HepG2 (cell line): ENCODE measurements around the gene POLN. TPM values are rescaled to one million over a fixed set of nuclear protein-coding genes. Genes with fewer than 3 reads are reported as not detected.

Experiments used
- ATAC-seq: fragments of 200-7000 bp; cut with Tn5 transposase; 3 replicates; pipeline ENCODE4 v1.9.1; 2020; ENCODE audit warnings: mild to moderate bottlenecking, moderate library complexity
- BruUV-seq: library from RNA; stranded (reverse); fragments of 400-500 nt; replicated peaks from 2 replicates; lab custom pipeline; 2021; lab: Mats Ljungman, UMichigan
- CTCF ChIA-PET: fragments of 300-600 bp; formaldehyde crosslinking; extraction: SDS; loops from one replicate; lab custom pipeline; 2021; ENCODE audit warnings: low total read pairs, inconsistent platforms, low intra/inter-chr PET ratio; lab: Yijun Ruan, JAX
- POLR2A ChIA-PET: fragments of 350-600 bp; sonication (Branson Sonifier 250); formaldehyde crosslinking; loops from one replicate; lab custom pipeline; 2020; ENCODE audit warnings: antibody characterized with exemption, inconsistent platforms; lab: Yijun Ruan, JAX
- DNase-seq: peaks from one replicate; pipeline ENCODE4 v3.0.0-alpha.2; 2015; ENCODE audit warnings: low spot score
- FAIRE-seq: peaks from 3 replicates; lab custom pipeline; 2011; peaks lifted over from hg19 to GRCh38; lab: Jason Lieb, UNC
- H2AFZ ChIP-seq: one replicate; pipeline ENCODE4 v1.6.1; 2011; ENCODE audit warnings: low read length, inconsistent platforms
- H3K27ac ChIP-seq: fragments of 300-600 bp; 3 replicates; pipeline ENCODE4 v1.8.0; 2011; ENCODE audit warnings: mixed run types, mild to moderate bottlenecking, mixed read lengths, low read length, inconsistent platforms; ENCODE audit not compliant: insufficient read depth; ENCODE audit errors: extremely low read length
- H3K27me3 ChIP-seq, 2 experiments: fragments of 200-600 bp in 1 of 2; 2 replicates in 1 of 2; 3 replicates in 1 of 2; pipeline versions ENCODE4 v1.6.0 to v1.8.0; 2011; ENCODE audit warnings: low read length in 2 of 2, mild to moderate bottlenecking in 2 of 2, moderate library complexity in 2 of 2, inconsistent platforms in 1 of 2; ENCODE audit not compliant: insufficient read depth in 2 of 2, control insufficient read depth in 1 of 2
- H3K36me3 ChIP-seq, 2 experiments: fragments of 200-600 bp in 1 of 2; replicated peaks in 1 of 2; 2 replicates in 1 of 2; 3 replicates in 1 of 2; pipeline versions ENCODE4 v1.5.1 to v1.8.0; 2011; ENCODE audit warnings: low read length in 2 of 2, inconsistent platforms in 1 of 2; ENCODE audit not compliant: insufficient read depth in 2 of 2, control insufficient read depth in 1 of 2
- H3K4me1 ChIP-seq: 2 replicates; pipeline ENCODE4 v1.5.1; 2012; ENCODE audit warnings: low read length, inconsistent platforms; ENCODE audit not compliant: insufficient read depth
- H3K4me2 ChIP-seq: 2 replicates; pipeline ENCODE4 v1.6.0; 2011; ENCODE audit warnings: low read depth, low read length, inconsistent platforms
- H3K4me3 ChIP-seq, 3 experiments: fragments of 200-600 bp in 1 of 3; sonication (generic), shearing (Covaris generic) in 1 of 3; replicated peaks in 1 of 3; 2 replicates each; pipeline ENCODE4 v1.5.1; 2011 to 2016; ENCODE audit warnings: low read length in 3 of 3, inconsistent platforms in 2 of 3, low read depth in 2 of 3, mild to moderate bottlenecking in 2 of 3, control low read depth in 1 of 3, mixed read lengths in 1 of 3; ENCODE audit not compliant: insufficient read depth in 1 of 3
- H3K79me2 ChIP-seq: one replicate; pipeline ENCODE4 v1.6.1; 2011; ENCODE audit warnings: low read length, inconsistent platforms; ENCODE audit not compliant: insufficient read depth
- H3K9ac ChIP-seq: 2 replicates; pipeline ENCODE4 v1.6.0; 2011; ENCODE audit warnings: mild to moderate bottlenecking, low read depth, low read length, inconsistent platforms; ENCODE audit not compliant: insufficient read depth
- H3K9me3 ChIP-seq: 2 replicates; pipeline ENCODE4 v1.5.1; 2012; ENCODE audit warnings: mild to moderate bottlenecking, low read length
- H4K20me1 ChIP-seq: 2 replicates; pipeline ENCODE4 v1.6.0; 2011; ENCODE audit warnings: inconsistent platforms, mild to moderate bottlenecking, low read length, moderate library complexity; ENCODE audit not compliant: insufficient read depth
- AGO1 ChIP-seq: fragments of 200-400 bp; formaldehyde crosslinking; IDR thresholded peaks from 2 replicates; pipeline ENCODE4 v1.6.1; 2017; ENCODE audit warnings: mild to moderate bottlenecking, low read depth, low read length, moderate library complexity; ENCODE audit not compliant: poor library complexity, severe bottlenecking
- CC2D1A ChIP-seq: sonication (generic); formaldehyde crosslinking; IDR thresholded peaks from 2 replicates; pipeline ENCODE4 v1.8.1; 2023; ENCODE audit warnings: mild to moderate bottlenecking, missing genetic modification reagents
- DMTF1 ChIP-seq: sonication (generic); formaldehyde crosslinking; IDR thresholded peaks from 2 replicates; pipeline ENCODE4 v1.4.0; 2020; ENCODE audit warnings: mild to moderate bottlenecking, missing genetic modification reagents
- SKI ChIP-seq: fragments of 450-650 bp; IDR thresholded peaks from one replicate; pipeline ENCODE4 v1.6.1; 2018; ENCODE audit warnings: mild to moderate bottlenecking; ENCODE audit not compliant: partially characterized antibody
- SRSF9 ChIP-seq: fragments of 200-400 bp; formaldehyde crosslinking; IDR thresholded peaks from 2 replicates; pipeline ENCODE4 v1.6.1; 2018; ENCODE audit warnings: borderline replicate concordance, mild to moderate bottlenecking, low read depth, low read length; ENCODE audit not compliant: insufficient read depth, poor library complexity, severe bottlenecking
- ZFP82 ChIP-seq: sonication (generic); formaldehyde crosslinking; IDR thresholded peaks from 2 replicates; pipeline ENCODE4 v1.5.1; 2020; ENCODE audit warnings: mild to moderate bottlenecking, missing genetic modification reagents, borderline replicate concordance
- ZNF124 ChIP-seq: sonication (generic); formaldehyde crosslinking; IDR thresholded peaks from 2 replicates; pipeline ENCODE4 v1.4.0; 2020; ENCODE audit warnings: missing genetic modification reagents
- ZNF136 ChIP-seq: sonication (generic); formaldehyde crosslinking; IDR thresholded peaks from 2 replicates; pipeline ENCODE4 v1.8.1; 2022; ENCODE audit warnings: low read depth, mild to moderate bottlenecking, moderate library complexity, missing genetic modification reagents
- ZNF264 ChIP-seq: sonication (generic); formaldehyde crosslinking; IDR thresholded peaks from 2 replicates; pipeline ENCODE4 v1.4.0; 2020; ENCODE audit warnings: missing genetic modification reagents
- ZNF296 ChIP-seq: sonication (generic); formaldehyde crosslinking; conservative IDR thresholded peaks from 2 replicates; pipeline ENCODE4 v1.5.0; 2020; ENCODE audit warnings: mild to moderate bottlenecking, missing genetic modification reagents
- ZNF318 ChIP-seq: sonication (generic); formaldehyde crosslinking; IDR thresholded peaks from 2 replicates; pipeline ENCODE4 v1.4.0; 2020; ENCODE audit warnings: mild to moderate bottlenecking, missing genetic modification reagents
- ZNF740 ChIP-seq: sonication (generic); formaldehyde crosslinking; IDR thresholded peaks from 2 replicates; pipeline ENCODE4 v1.4.0; 2020; ENCODE audit warnings: missing genetic modification reagents
- ZNF790 ChIP-seq: sonication (generic); formaldehyde crosslinking; IDR thresholded peaks from 2 replicates; pipeline ENCODE4 v1.8.0; 2022; ENCODE audit warnings: missing genetic modification reagents, mild to moderate bottlenecking, borderline replicate concordance
- ZSCAN21 ChIP-seq: sonication (generic); formaldehyde crosslinking; IDR thresholded peaks from 2 replicates; pipeline ENCODE4 v1.8.0; 2022; ENCODE audit warnings: mild to moderate bottlenecking, missing genetic modification reagents, moderate library complexity, borderline replicate concordance
- ZSCAN25 ChIP-seq: sonication (generic); formaldehyde crosslinking; IDR thresholded peaks from 2 replicates; pipeline ENCODE4 v1.8.0; 2022; ENCODE audit warnings: mild to moderate bottlenecking, missing genetic modification reagents
- WGBS: methylation state at CpG from one replicate; pipeline ENCODE4 v1.1.6; 2017; ENCODE audit warnings: low lambda C conversion rate; 5-methylcytosine and 5-hydroxymethylcytosine counted together
- in situ Hi-C: cut with HindIII; loops from 2 replicates; pipeline ENCODE4 v1.10.0; 2017; ENCODE audit warnings: low pct_unique_long_range_greater_than_20kb; ENCODE audit not compliant: extremely low pct_ligation_motif_present
- intact Hi-C: fragments of 100-400 bp; cut with micrococcal nuclease; formaldehyde crosslinking; loops from one replicate; pipeline ENCODE4 v1.10.0; 2022; ENCODE audit not compliant: unreplicated experiment
- polyA plus RNA-seq, 8 experiments: library from polyadenylated mRNA; depleted of rRNA in 3 of 8; stranded (reverse) in 7 of 8; unstranded in 1 of 8; fragments of >200 nt; fragmentation: Illumina TruSeq in 4 of 8; extraction: Trizol in 4 of 8; gene quantifications; 2 replicates each; pipeline versions ENCODE4 v1.2.1 to v1.2.3, GENCODE V29; 2011 to 2016; ENCODE audit warnings: low read depth in 4 of 8, missing spikeins in 1 of 8, mixed read lengths in 1 of 8; ENCODE audit not compliant: insufficient read depth in 1 of 8
- total RNA-seq, 5 experiments: library from RNA; depleted of rRNA; stranded (reverse); fragments of >200 nt; fragmentation: Illumina TruSeq; extraction: Trizol; gene quantifications; 2 replicates each; pipeline ENCODE4 v1.2.3, GENCODE V29; 2016; ENCODE audit warnings: low read depth in 1 of 5

POLN gene
- total and polyA plus RNA-seq, 2 of the 13 experiments (the other 11 are each of a cell fraction or from before 2014, with no cell fraction given): 0.93 to 1.5 TPM

GRCh38 chr4:2048831-2049230 lies 193.1 kb downstream of the POLN start:
- DNase-seq: no peak
- no peaks in the 10 kb centered on the region for H3K79me2 ChIP-seq
- in situ Hi-C loops: no loop called here
- BruUV-seq: no TSS peak
- no peak overlapping the region for H3K4me2 ChIP-seq
- no peak overlapping the region for H3K27ac ChIP-seq
- H2AFZ ChIP-seq: no peak overlapping the region
- ChIA-PET POLR2A (no interaction called here), CTCF (no interaction called here)
- H3K27me3 ChIP-seq: peaks cover 1 to 20% of the 10 kb centered on the region in 2 experiments; a peak in 3 of 5 replicates
- no peak for FAIRE-seq
- no peak overlapping the region for H3K9ac ChIP-seq
- no peaks in the 10 kb centered on the region for H3K4me1 ChIP-seq
- H3K36me3 ChIP-seq: no peaks in the 10 kb centered on the region
- ATAC-seq: no peak
- no peaks in the 10 kb centered on the region for H4K20me1 ChIP-seq
- no peak overlapping the region for H3K4me3 ChIP-seq
- 39% methylated on average over 8 of the region's 8 CpGs for WGBS
- no peaks in the 10 kb centered on the region for H3K9me3 ChIP-seq
- intact Hi-C loops: no loop called here
- TF ChIP-seq ZNF264 (CRISPR knock-in tag): no peak
- no peak for TF ChIP-seq ZNF318 (CRISPR knock-in tag)
- no peak for TF ChIP-seq ZFP82
- TF ChIP-seq AGO1: no peak
- TF ChIP-seq SRSF9: no peak
- TF ChIP-seq ZSCAN25: no peak
- no peak for TF ChIP-seq ZNF790 (CRISPR knock-in tag)
- TF ChIP-seq ZNF124 (CRISPR knock-in tag): no peak
- TF ChIP-seq ZNF740 (CRISPR knock-in tag): no peak
- no peak for TF ChIP-seq ZSCAN21 (CRISPR knock-in tag)
- no peak for TF ChIP-seq DMTF1 (CRISPR knock-in tag)
- no peak for TF ChIP-seq ZNF296 (CRISPR knock-in tag)
- TF ChIP-seq CC2D1A (CRISPR knock-in tag): no peak
- TF ChIP-seq SKI: no peak
- no peak for TF ChIP-seq ZNF136 (CRISPR knock-in tag)
